Measurements from ENCODE around the gene EIF1AX.
"Not testable (repeated sequence)": the region's sequence is repeated elsewhere in the genome, so short reads cannot be mapped to it uniquely, and the experiment has no call there.

EIF1AX gene

GRCh38 chrX:20141281-20142220, at the start of gene EIF1AX:
EIF1AX (minus strand) TSS chrX:20141838; CDS start chrX:20141640, 198 bp downstream.
- in situ Hi-C loops (cut with MboI; ENCODE audit: low sequenced_read_pairs) = no loop called here

DNA sequence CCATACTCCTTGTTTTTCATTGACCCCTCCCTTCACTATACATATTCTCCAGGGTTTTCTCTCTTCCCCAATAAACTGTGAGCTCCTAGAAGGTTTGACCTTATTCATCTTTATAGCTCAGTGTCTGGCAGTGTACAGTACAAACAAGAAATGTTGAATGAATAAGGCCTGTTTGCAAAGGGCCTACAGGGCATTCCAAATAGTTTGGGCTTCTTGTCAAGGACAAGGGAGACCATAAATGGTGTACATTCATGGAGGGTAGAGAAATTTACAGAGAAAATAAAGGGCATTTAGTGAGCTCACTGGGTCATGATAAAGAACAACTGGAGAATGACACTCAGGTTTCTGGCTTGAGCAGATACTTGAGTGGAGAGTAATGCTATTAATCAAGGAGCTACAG, 47.5 kb upstream of the EIF1AX start:
- in situ Hi-C loops (cut with MboI; ENCODE audit: low sequenced_read_pairs) = no loop called here

- in situ Hi-C loops (cut with MboI; ENCODE audit: low sequenced_read_pairs) = no loop called here
These were observed 40.1 kb upstream of the EIF1AX start for GRCh38 chrX:20181598-20182329.

- in situ Hi-C loops (cut with MboI; ENCODE audit: low sequenced_read_pairs) = no loop called here
These were observed 35.5 kb upstream of the EIF1AX start for GRCh38 chrX:20177093-20177492.

- in situ Hi-C loops (cut with MboI; ENCODE audit: low sequenced_read_pairs) = no loop called here
These were observed 32.2 kb upstream of the EIF1AX start for GRCh38 chrX:20173856-20174255.

DNA sequence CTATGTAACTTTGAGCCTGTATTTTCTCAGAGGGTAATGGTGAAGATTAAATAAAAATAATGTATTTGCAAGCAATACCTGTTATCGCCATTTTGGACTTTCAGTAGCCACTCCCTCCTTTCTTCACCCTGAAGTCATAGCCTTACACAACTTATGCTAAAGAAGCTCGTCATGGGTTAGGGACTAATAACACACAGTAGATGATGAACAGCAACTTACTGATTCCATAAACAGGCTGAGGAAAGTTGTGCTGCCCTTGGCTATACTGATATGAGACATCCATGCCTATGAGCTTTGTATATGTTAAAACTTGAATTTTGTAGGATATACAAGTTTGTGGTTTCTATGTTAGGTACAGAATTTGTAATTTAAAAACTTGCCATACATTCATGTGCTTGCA, 31.7 kb upstream of the EIF1AX start:
- in situ Hi-C loops (cut with MboI; ENCODE audit: low sequenced_read_pairs) = no loop called here

DNA sequence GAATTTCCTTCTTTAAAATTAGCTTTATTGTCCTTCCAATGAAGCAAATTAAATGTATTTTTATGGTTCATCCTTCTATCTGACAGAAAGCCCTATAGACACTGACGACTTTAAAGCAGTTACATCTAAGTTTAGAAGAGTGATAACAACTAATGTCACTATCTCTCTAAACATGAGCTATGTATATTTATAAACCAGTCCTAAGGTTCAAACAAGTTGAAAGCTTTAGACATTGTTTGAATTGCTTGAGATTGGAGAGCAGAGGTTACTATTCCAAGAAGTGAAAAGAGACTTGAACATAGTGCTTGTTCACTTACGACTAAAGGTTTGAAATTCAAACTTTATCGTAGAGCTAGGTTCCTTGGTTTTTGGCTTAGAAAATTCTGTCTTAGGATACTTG, 30.2 kb upstream of the EIF1AX start:
- in situ Hi-C loops (cut with MboI; ENCODE audit: low sequenced_read_pairs) = no loop called here

GRCh38 chrX:20162516-20162915, 20.9 kb upstream of the EIF1AX start:
- in situ Hi-C loops (cut with MboI; ENCODE audit: low sequenced_read_pairs) = not testable (repeated sequence)

GRCh38 chrX:20159797-20160385, 18.3 kb upstream of the EIF1AX start:
- in situ Hi-C loops (cut with MboI; ENCODE audit: low sequenced_read_pairs) = no loop called here

DNA sequence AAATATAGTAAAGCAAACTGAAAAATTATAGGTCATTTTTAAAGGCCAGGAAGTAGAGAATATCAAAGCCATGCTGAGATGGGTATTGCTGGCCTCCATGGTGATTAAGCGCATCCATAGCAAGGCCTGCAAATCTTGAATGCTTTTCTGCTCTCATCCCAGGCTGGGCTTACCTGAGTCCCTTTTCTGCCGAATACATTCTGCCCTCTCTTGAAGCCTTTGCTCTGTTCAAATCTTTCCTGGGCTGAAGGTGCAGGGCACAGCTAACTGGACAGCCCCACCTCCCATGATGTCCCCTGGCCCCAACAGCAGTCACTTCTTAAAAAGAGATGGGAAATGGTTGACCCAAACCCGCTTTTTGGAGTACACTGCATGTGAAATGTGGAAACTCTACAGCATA, 10.1 kb upstream of the EIF1AX start:
- in situ Hi-C loops (cut with MboI; ENCODE audit: low sequenced_read_pairs) = no loop called here

DNA sequence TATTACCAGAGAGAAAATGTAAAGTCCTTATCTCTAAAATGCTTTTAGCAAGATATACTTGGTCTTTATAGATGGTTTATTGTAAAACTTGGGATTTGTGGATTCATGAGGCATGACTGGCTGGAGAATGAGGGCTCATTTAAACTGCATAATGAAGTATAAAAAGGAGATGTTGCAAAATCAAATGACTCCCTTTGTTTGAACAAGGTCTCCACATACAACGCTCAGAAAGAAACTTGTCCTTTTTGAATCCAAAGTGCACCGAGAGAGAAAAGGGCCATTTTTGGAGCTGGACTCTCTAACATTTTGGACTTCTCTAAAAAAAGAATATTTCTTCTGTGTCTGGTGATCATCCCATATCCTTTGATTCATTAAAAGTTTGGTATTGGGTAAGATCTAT, 7.7 kb upstream of the EIF1AX start:
- in situ Hi-C loops (cut with MboI; ENCODE audit: low sequenced_read_pairs) = no loop called here

DNA sequence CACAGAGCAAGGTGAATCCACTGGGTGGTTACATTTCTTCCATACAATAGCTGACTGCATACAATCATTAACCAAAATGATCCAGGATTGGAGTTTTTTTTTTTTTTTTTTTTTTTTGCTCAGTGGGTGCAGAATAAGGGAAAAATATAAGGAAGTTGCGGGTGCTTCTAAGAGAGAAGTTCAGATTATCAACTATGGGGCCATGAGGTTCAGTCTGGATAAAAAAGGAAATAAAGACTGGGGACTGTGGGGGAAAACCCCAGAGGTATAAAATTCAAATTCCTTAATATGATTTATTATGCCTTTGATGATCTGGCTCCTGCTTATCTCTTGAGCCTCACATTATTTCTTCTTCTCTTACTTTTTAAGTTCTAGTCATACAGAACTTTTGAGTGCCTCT, 5.9 kb upstream of the EIF1AX start:
- in situ Hi-C loops (cut with MboI; ENCODE audit: low sequenced_read_pairs) = no loop called here

DNA sequence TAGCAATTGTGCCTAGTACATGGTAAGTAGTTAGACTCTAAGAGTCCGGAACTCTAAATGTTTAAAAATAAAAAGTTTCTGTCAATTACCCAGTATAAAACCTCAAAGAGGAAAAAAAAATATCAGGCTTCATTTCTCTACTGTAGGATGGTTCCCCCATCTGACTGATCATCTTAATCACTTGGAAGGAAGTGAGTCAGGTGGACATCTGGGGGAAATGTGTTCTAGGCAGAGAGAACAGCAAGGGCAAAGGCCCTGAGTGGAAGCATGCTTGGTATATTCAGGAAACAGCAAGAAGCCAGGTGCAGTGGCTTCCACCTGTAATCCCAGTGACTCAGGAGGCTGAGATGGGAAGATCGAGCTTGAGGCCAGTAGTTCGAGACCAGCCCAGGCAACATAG, 2.9 kb upstream of the EIF1AX start:
- in situ Hi-C loops (cut with MboI; ENCODE audit: low sequenced_read_pairs) = no loop called here

DNA sequence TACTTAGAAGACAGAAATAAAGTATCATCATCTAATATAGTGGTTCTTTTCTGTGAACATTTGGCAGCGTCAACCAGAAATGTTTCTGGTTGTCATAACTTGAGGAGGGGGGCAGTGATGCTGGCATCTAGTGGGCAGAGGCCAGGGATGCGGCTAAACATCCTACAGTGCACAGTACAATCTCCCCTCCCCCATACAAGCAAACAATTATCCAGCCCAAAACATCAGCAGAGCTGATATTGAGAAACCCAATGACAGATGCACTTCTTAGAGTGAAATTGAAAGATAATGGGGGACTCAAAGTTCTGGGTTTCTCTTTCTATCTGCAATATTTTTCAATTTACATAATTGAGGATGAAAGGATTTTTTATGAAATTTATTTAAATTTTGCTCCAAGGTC, 1.9 kb upstream of the EIF1AX start:
- in situ Hi-C loops (cut with MboI; ENCODE audit: low sequenced_read_pairs) = no loop called here

DNA sequence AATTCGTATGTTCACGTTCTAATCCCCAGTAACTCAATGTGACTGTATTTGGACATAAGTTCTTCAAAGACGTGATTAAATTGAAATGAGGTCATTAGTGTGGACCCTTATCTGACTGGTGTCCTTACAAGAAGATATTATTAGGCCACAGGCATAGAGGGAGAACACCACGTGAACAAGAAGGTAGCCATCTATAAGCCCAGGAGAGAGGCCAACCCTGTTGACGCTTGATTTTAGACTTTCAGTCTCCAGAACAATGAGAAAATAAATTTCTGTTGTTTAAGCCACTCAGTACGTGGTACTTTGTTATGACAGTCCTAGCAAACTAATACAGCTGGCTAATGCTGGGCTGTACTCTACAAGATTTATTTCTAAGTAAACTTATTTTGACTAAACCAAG, 1.5 kb upstream of the EIF1AX start:
- in situ Hi-C loops (cut with MboI; ENCODE audit: low sequenced_read_pairs) = no loop called here

DNA sequence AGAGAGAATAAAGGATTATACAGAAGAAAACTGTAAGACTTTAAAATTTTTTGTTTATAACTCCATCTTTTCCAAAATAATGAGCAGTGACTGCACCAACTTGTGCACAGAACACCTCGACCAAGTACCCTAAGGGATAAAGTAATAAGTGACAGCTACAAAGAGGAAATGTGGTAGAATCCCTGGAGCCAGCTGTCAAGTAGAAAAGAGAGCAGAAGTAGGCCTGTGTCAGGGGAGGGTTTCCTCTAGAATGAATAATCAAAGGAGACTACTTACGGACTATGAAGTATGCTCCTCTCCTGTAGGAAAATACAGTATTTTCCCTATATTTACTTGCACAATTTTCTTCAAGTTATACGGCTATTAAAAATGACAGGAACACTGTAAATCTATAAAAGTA, 1.2 kb downstream of the EIF1AX start:
- in situ Hi-C loops (cut with MboI; ENCODE audit: low sequenced_read_pairs) = no loop called here

DNA sequence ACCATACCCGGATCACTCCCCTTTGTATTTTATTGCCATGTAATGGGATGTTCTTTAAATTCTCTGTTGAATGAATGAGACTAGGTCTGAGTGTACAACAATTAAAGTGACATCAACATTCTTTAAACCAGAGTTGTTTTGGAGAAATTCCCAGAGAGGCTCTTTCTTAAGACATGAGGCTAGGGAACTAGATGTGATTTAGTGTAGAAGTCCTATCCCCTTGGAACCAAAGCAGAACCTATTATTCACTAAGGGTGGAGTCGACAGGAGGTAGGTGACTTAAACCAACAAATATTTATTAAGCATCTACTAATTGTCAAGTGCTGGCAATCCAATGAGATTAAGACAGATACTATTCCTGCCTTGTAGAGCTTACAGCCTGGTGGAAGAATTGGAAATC, 1.7 kb downstream of the EIF1AX start:
- in situ Hi-C loops (cut with MboI; ENCODE audit: low sequenced_read_pairs) = no loop called here

- in situ Hi-C loops (cut with MboI; ENCODE audit: low sequenced_read_pairs) = no loop called here
These were observed 5.7 kb downstream of the EIF1AX start for GRCh38 chrX:20135944-20136343.

DNA sequence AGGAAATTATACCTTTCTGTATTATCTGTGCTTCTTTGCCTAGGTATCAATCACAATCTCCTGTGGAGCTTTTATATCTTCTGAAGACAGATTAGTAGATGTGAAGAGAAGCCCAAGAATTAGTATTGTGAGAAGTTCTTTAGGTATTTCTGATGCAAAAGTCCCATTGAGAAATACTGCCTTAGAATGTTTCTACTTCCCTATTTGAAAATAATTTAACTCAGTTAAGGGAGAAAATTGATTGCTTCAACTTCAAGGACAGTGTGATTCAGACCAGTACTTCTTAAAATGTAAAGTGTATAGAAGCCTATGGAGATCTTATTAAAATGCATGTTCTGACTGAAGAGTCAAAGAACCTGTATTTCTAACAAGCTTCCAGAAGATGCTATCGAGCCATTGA, 9.0 kb downstream of the EIF1AX start:
- in situ Hi-C loops (cut with MboI; ENCODE audit: low sequenced_read_pairs) = no loop called here

DNA sequence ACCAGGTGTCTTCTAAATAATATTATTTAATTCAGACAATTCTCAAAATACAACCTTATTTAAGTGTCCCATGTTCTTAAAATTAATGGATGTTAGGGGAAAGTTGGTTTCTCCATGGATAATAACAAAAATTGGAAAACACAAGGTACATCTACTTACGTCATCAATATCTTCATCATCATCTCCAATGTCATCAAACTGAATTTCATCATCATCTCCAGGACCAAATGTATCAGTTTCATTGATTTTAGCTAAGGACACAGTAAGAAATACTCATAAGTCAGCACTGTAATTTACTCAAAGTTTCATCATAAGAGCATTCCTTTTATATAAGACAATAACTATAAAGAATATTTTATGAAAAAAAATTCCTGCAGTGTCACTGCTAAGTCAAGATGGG, 11.3 kb downstream of the EIF1AX start:
- in situ Hi-C loops (cut with MboI; ENCODE audit: low sequenced_read_pairs) = no loop called here

DNA sequence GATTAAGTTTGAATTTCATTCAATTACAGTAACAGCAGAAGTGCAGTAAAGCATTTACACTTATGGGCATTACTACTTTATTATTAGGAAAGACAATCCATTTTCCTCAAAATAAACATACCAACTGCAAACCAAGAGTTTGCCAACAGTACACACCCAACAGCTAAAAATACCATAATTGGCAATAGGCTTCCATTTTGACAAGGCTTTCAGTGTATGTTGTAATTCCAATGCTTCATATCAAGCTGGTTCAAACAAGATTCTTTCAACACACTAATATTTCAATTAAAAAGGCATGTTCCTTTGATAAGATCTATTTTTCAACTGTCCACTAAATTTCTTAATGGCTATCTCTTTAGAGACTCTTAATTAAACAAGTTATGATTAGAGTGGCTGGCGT, 12.1 kb downstream of the EIF1AX start:
- in situ Hi-C loops (cut with MboI; ENCODE audit: low sequenced_read_pairs) = no loop called here

GRCh38 chrX:20128670-20129069, 13.0 kb downstream of the EIF1AX start:
- in situ Hi-C loops (cut with MboI; ENCODE audit: low sequenced_read_pairs) = no loop called here
